Ammon's horn (tissue), 1 donor: ENCODE measurements around the gene GRK1.
A peak's percentile ranks its signal among the peaks of the same experiment; 100 is the strongest.
"Not testable (repeated sequence)": the region's sequence is repeated elsewhere in the genome, so short reads cannot be mapped to it uniquely, and the experiment has no call there.

Source experiments
- DNase-seq: peaks from one replicate; pipeline ENCODE4 v3.0.0-alpha.2; 2016; ENCODE audit warnings: low spot score

GRK1 gene

GRCh38 chr13:113665597-113666328, 1.3 kb upstream of the GRK1 start:
- DNase-seq: no peak

DNA sequence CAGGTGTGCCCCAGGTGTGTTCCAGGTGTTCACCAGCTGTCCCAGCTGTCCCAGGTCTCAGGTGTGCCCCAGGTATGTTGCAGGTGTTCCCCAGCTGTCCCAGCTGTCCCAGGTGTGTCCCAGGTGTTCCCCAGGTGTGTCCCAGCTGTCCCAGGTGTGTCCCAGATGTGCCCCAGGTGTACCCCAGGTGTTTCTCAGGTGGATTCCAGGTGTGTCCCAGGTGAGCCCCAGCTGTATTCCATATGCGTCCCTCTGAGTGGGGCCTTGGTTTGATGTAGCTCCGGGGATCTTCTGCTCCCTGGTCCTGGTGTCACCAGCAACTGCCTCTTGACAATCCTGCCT, 719 bp upstream of the GRK1 start:
- no peak for DNase-seq

GRCh38 chr13:113667771-113668490, 912 bp downstream of the GRK1 start:
- DNase-seq: no peak

GRCh38 chr13:113668491-113668971, 1.5 kb downstream of the GRK1 start:
- DNase-seq: no peak

DNA sequence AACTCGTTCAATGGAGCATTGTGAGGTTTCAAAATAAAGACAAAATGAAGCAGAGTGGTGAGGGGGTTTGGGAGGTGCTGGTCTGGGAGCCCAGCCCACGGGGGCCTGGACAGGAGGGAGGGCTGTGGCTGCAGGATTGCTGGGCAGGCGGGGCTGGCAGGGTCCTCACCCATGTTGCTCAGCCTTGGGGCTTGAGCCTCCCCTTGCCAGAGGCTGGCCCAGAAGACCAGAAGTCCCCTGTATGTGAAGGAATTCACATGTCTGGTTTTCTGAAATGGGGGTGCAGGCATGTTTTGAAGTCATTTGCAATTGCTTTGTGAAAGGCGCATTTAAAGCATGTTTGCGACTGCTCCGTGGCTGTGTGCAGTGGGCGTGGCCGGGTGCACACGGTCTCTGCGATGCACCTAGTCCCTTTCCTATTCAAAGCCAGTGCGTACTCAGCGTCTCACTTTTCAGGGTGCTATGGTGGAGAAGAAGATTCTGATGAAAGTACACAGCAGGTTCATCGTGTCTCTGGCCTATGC, 2.3 kb downstream of the GRK1 start:
- no peak for DNase-seq

- DNase-seq: no peak
Observed at GRCh38 chr13:113669755-113670341, 2.8 kb downstream of the GRK1 start.

DNA sequence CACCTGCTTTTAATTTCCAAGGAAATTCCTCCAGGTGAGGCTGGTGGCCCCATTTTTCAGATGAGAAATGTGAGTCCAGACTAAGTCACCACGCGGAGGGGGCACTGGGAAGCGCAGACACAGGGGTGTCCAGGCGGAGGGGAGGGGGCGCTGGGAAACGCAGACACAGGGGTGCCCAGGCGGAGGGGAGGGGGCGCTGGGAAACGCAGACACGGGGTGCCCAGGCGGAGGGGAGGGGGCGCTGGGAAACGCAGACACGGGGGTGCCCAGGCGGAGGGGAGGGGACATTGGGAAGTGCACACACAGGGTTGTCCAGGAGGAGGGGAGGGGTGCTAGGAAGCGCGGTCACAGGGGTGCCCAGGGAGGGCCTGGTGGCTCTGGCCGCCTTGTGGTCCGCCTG, 3.5 kb downstream of the GRK1 start:
- DNase-seq: no peak

GRCh38 chr13:113671066-113672001, 4.3 kb downstream of the GRK1 start:
- no peak for DNase-seq

- no peak for DNase-seq
Observed at GRCh38 chr13:113672002-113672651, 5.1 kb downstream of the GRK1 start.

DNA sequence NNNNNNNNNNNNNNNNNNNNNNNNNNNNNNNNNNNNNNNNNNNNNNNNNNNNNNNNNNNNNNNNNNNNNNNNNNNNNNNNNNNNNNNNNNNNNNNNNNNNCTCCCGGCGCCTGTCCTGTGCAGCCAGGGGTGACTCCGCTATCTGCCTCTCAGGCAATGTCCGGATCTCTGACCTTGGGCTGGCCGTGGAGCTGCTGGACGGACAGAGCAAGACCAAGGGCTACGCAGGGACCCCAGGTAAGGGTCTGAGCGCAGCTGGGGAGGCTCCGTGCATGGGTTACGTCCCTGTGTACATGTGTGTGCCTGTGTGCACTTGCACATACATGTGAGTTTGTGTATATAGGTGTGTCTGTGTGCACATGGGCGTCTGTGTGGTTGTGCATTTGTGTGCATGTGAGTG, 55.9 kb downstream of the GRK1 start:
- DNase-seq: no peak

- no peak for DNase-seq
Observed at GRCh38 chr13:113723410-113724015, 56.5 kb downstream of the GRK1 start.

GRCh38 chr13:113724016-113724758, 57.2 kb downstream of the GRK1 start:
- DNase-seq: no peak

GRCh38 chr13:113724780-113725315, 57.8 kb downstream of the GRK1 start:
- peak; percentile 80 for DNase-seq

DNA sequence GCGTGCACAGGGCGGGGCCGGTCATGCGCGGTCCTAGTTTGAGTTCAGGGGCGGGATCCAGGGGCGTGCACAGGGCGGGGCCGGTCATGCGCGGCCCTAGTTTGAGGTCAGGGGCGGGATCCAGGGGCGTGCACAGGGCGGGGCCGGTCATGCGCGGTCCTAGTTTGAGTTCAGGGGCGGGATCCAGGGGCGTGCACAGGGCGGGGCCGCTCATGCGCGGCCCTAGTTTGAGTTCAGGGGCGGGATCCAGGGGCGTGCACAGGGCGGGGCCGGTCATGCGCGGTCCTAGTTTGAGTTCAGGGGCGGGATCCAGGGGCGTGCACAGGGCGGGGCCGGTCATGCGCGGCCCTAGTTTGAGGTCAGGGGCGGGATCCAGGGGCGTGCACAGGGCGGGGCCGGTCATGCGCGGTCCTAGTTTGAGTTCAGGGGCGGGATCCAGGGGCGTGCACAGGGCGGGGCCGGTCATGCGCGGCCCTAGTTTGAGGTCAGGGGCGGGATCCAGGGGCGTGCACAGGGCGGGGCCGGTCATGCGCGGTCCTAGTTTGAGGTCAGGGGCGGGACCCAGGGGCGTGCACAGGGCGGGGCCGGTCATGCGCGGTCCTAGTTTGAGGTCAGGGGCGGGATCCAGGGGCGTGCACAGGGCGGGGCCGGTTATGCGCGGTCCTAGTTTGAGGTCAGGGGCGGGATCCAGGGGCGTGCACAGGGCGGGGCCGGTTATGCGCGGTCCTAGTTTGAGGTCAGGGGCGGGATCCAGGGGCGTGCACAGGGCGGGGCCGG, 58.5 kb downstream of the GRK1 start:
- not testable (repeated sequence) for DNase-seq

- DNase-seq: peak; percentile 49
Observed at GRCh38 chr13:113726106-113726821, 59.2 kb downstream of the GRK1 start.

DNA sequence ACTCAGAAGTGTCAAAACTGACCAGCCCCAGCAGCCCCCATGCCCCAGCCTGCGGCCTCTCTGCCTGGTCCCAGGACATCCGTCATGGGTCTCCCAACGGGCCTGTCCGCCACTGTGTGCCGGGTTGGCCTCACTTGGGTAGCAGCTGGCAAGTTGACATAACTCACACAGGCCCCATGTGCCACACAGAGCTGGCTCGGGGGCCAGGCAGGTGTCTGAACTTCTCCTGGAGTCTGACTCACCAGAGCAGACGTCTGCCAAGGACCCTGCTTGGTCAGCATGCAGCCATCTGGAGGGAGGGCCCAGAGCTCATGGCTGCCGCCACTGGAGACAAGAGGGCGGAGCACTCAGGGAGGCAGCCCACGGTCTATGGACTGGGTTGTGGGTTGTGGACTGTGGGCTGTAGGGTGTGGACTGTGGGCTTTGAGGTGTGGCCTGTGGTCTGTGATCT, 60.0 kb downstream of the GRK1 start:
- no peak for DNase-seq

GRCh38 chr13:113728571-113729054, 61.6 kb downstream of the GRK1 start:
- DNase-seq: no peak
